A549 treated with DMSO at 1 μM for 4 hours (cell line): Measurements from ENCODE around the gene ATF7IP2. TPM values are rescaled to one million over a fixed set of nuclear protein-coding genes. Genes with fewer than 3 reads are reported as not detected.

Experiments
- total RNA-seq: library from RNA; stranded (reverse); fragments of 200-300 nt; extraction: Qiagen RNA extraction; gene quantifications from 5 replicates; pipeline ENCODE4 v1.2.3, GENCODE V29; 2022; ENCODE audit warnings: low read depth

ATF7IP2 gene
- 9.7 to 15.3 TPM (median 11.0 TPM) in 5 replicates for total RNA-seq

GRCh38 chr16:10385725-10386516 is at the start of gene ATF7IP2:
Gene ATF7IP2, plus strand, starts transcription at chr16:10386061. Its CDS starts 44,560 bp downstream, at chr16:10430621.

Other genes starting within 250 kb of the ATF7IP2 start
- gene GRIN2A, start 203.6 kb upstream of the ATF7IP2 start, total RNA-seq = not detected in 5 replicates
- 18.3 to 27.7 TPM (median 25.3 TPM) in 5 replicates for gene EMP2, start 194.5 kb downstream of the ATF7IP2 start, total RNA-seq